Gastroesophageal sphincter (tissue), 3 donors: ENCODE results near the gene PTCRA.
"Not testable (repeated sequence)": the region's sequence is repeated elsewhere in the genome, so short reads cannot be mapped to it uniquely, and the experiment has no call there.

Source experiments
- EP300 ChIP-seq: sonication (generic); formaldehyde crosslinking; IDR thresholded peaks from one replicate; pipeline ENCODE4 v1.6.1; 2017; ENCODE audit warnings: antibody characterized with exemption, mild to moderate bottlenecking
- TF ChIP-seq, protein P1 (sequence below), 4 experiments: fragments of 200-600 bp in 2 of 4; fragments of 450-650 bp in 2 of 4; sonication (generic) in 1 of 4; IDR thresholded peaks; one replicate each; pipeline ENCODE4 v1.5.1; 2017 to 2019; ENCODE audit warnings: antibody characterized with exemption in 4 of 4, mild to moderate bottlenecking in 2 of 4, moderate library complexity in 2 of 4

DNA sequence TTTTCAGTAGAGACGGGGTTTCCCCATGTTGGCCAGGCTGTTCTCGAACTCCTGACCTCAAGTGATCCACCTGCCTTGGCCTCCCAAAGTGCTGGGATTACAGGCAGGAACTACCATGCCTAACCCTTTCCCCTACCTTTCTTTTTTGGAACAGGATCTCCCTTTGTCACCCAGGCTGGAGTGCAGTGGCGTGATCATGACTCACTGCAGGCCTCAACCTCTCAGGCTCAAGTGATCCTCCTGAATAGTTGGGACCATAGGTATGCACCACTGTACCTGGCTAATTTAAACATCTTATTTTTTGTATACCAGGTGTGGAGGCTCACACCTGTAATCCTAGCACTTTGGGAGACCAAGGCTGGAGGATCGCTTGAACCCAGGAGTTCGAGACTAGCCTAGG, 25.5 kb downstream of the PTCRA start:
- TF ChIP-seq, protein P1, sequence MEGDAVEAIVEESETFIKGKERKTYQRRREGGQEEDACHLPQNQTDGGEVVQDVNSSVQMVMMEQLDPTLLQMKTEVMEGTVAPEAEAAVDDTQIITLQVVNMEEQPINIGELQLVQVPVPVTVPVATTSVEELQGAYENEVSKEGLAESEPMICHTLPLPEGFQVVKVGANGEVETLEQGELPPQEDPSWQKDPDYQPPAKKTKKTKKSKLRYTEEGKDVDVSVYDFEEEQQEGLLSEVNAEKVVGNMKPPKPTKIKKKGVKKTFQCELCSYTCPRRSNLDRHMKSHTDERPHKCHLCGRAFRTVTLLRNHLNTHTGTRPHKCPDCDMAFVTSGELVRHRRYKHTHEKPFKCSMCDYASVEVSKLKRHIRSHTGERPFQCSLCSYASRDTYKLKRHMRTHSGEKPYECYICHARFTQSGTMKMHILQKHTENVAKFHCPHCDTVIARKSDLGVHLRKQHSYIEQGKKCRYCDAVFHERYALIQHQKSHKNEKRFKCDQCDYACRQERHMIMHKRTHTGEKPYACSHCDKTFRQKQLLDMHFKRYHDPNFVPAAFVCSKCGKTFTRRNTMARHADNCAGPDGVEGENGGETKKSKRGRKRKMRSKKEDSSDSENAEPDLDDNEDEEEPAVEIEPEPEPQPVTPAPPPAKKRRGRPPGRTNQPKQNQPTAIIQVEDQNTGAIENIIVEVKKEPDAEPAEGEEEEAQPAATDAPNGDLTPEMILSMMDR (IDR thresholded peaks at IDR 0.05) = not testable (repeated sequence)
- not testable (repeated sequence) for TF ChIP-seq EP300
